Ovary (tissue), 9 donors: Measurements from ENCODE around the gene MAST4. TPM values are rescaled to one million over a fixed set of nuclear protein-coding genes. Genes with fewer than 3 reads are reported as not detected.

Experiments
- DNase-seq, 5 donors: peaks; one replicate each; pipeline ENCODE4 v3.0.0-alpha.2; 2019 to 2020
- H3K27ac ChIP-seq, 2 donors: fragments of 200-600 bp; one replicate each; pipeline versions ENCODE4 v1.5.1 to v1.8.0; 2019 to 2022
- H3K27me3 ChIP-seq: fragments of 200-600 bp; one replicate; pipeline ENCODE4 v1.8.0; 2022
- H3K36me3 ChIP-seq: fragments of 200-600 bp; sonication (generic); one replicate; pipeline ENCODE4 v1.5.1; 2019
- H3K4me1 ChIP-seq: one replicate; pipeline ENCODE4 v1.8.1; 2013; ENCODE audit warnings: mild to moderate bottlenecking, moderate library complexity; ENCODE audit not compliant: insufficient read depth
- H3K4me3 ChIP-seq: fragments of 200-600 bp; sonication (generic); one replicate; pipeline ENCODE4 v1.5.1; 2017
- H3K9me3 ChIP-seq, 2 donors: fragments of 200-600 bp in 1 of 2; sonication (generic) in 1 of 2; one replicate each; pipeline versions ENCODE4 v1.5.1 to v1.8.1; 2013 to 2019; ENCODE audit warnings: mild to moderate bottlenecking in 1 of 2, moderate library complexity in 1 of 2
- CTCF ChIP-seq, 3 donors: fragments of 450-650 bp in 2 of 3; fragments of 200-600 bp in 1 of 3; IDR thresholded peaks; one replicate each; pipeline versions ENCODE4 v1.5.1 to v1.8.0; 2016 to 2022; ENCODE audit warnings: antibody characterized with exemption in 3 of 3, mild to moderate bottlenecking in 1 of 3
- EP300 ChIP-seq: sonication (generic); formaldehyde crosslinking; IDR thresholded peaks from one replicate; pipeline ENCODE4 v1.6.1; 2017; ENCODE audit warnings: antibody characterized with exemption
- POLR2A ChIP-seq: fragments of 450-650 bp; IDR thresholded peaks from one replicate; pipeline ENCODE4 v1.6.1; 2017; ENCODE audit warnings: antibody characterized with exemption, mild to moderate bottlenecking, moderate library complexity
- WGBS, 3 donors: extraction: QIAGEN DNeasy Blood & Tissue Kit in 1 of 3; methylation state at CpG; one replicate each; pipeline versions ENCODE4 v1.1.5 to v1.1.7; 2013 to 2017; 5-methylcytosine and 5-hydroxymethylcytosine counted together
- intact Hi-C, 4 donors: fragments of 100-400 bp; cut with DNase I; formaldehyde crosslinking; loops; one replicate each; pipeline versions ENCODE4 v1.11.0 to v1.15.1; 2022 to 2023
- polyA plus RNA-seq, 2 donors: library from polyadenylated mRNA; stranded (reverse); fragments of 200-250 nt in 1 of 2; fragments of 350-450 nt in 1 of 2; fragmentation: Illumina TruSeq in 1 of 2; extraction: RNeasy Lipid Tissue Mini Kit (QIAGEN cat#74804) in 1 of 2; gene quantifications; one replicate each; pipeline ENCODE4 v1.2.3, GENCODE V29; 2013 to 2014
- total RNA-seq, 7 donors: library from RNA; depleted of rRNA in 2 of 7; stranded (reverse); fragments of >200 nt in 2 of 7; fragmentation: NEBNext Ultra II Directional in 3 of 7; extraction: Animal tissue kit (Norgen Biotek cat#: 25700) in 3 of 7; gene quantifications; one replicate each; pipeline versions ENCODE4 v1.1.0 to v1.2.4, GENCODE V29; 2016 to 2023
- donor health status: DM: no; HTN: no; CAD: no; lungs with moderate emphysema.
- donor health status: DM: no; HTN: no; CAD: no.
- donor health status: Bipolar disorder and iron deficiency.
- donor health status: DM: yes; HTN: yes; CAD: no.
- donor health status: DM: no; HTN: no; CAD: no.
- donor health status: DM: yes; HTN: yes; CAD: no.

MAST4 gene
- total and polyA plus RNA-seq, 9 donors = 11.6 to 86.3 (median 57.6) TPM

- peaks cover 1% of the 10 kb centered on the region for H3K4me1 ChIP-seq
- H3K27me3 ChIP-seq = no peaks in the 10 kb centered on the region
- TF ChIP-seq CTCF (IDR thresholded peaks at IDR 0.05) (no peak), POLR2A (no peak)
- no peaks in the 10 kb centered on the region for H3K36me3 ChIP-seq
- no peak for DNase-seq
- H3K4me3 ChIP-seq = no peak overlapping the region
- 85 to 91% (median 90%) methylated on average over 4 of the region's 4 CpGs for WGBS, 3 donors
- H3K27ac ChIP-seq = no peak overlapping the region
- intact Hi-C loops = no loop called here
- H3K9me3 ChIP-seq = no peaks in the 10 kb centered on the region
Observed at GRCh38 chr5:66967826-66968262, 371.7 kb downstream of the MAST4 start.

GRCh38 chr5:66969484-66969883 is 373.3 kb downstream of the MAST4 start:
- no peak overlapping the region for H3K27ac ChIP-seq
- H3K4me1 ChIP-seq = no peaks in the 10 kb centered on the region
- no peak overlapping the region for H3K4me3 ChIP-seq
- no peaks in the 10 kb centered on the region for H3K36me3 ChIP-seq
- TF ChIP-seq EP300 (no peak), POLR2A (no peak)
- no peaks in the 10 kb centered on the region for H3K27me3 ChIP-seq
- intact Hi-C loops = no loop called here
- WGBS, 3 donors = 93 to 97% (median 97%) methylated on average over 4 of the region's 4 CpGs
- no peaks in the 10 kb centered on the region for H3K9me3 ChIP-seq
- DNase-seq = no peak

GRCh38 chr5:66969963-66970362 is 373.8 kb downstream of the MAST4 start:
- no peak overlapping the region for H3K27ac ChIP-seq
- DNase-seq = no peak
- TF ChIP-seq POLR2A = no peak
- no peak for TF ChIP-seq EP300
- TF ChIP-seq CTCF (IDR thresholded peaks at IDR 0.05) = no peak
- WGBS, 3 donors = 86 to 87% (median 87%) methylated on average over 2 of the region's 2 CpGs
- H3K36me3 ChIP-seq = no peaks in the 10 kb centered on the region
- no peak overlapping the region for H3K4me3 ChIP-seq
- H3K27me3 ChIP-seq = no peaks in the 10 kb centered on the region
- intact Hi-C loops = no loop called here
- no peaks in the 10 kb centered on the region for H3K4me1 ChIP-seq
- no peaks in the 10 kb centered on the region for H3K9me3 ChIP-seq

GRCh38 chr5:66972004-66972403 is 375.8 kb downstream of the MAST4 start:
- Histone ChIP-seq H3K27me3 (no peaks in the 10 kb centered on the region), H3K36me3 (no peaks in the 10 kb centered on the region), H3K9me3 (no peaks in the 10 kb centered on the region), H3K4me3 (no peak overlapping the region), H3K27ac (no peak overlapping the region), H3K4me1 (no peaks in the 10 kb centered on the region)
- intact Hi-C loops = no loop called here
- no peak for DNase-seq
- no peak for TF ChIP-seq CTCF (IDR thresholded peaks at IDR 0.05)
- no peak for TF ChIP-seq POLR2A
- no peak for TF ChIP-seq EP300
- 93 to 94% (median 94%) methylated on average over 2 of the region's 2 CpGs for WGBS, 3 donors

- Histone ChIP-seq H3K36me3 (no peaks in the 10 kb centered on the region), H3K4me3 (no peak overlapping the region), H3K27me3 (no peaks in the 10 kb centered on the region), H3K9me3 (no peaks in the 10 kb centered on the region), H3K27ac (no peak overlapping the region), H3K4me1 (no peaks in the 10 kb centered on the region)
- no peak for DNase-seq
- 89 to 92% (median 91%) methylated on average over 6 of the region's 6 CpGs for WGBS, 3 donors
- intact Hi-C loops = no loop called here
- TF ChIP-seq CTCF (IDR thresholded peaks at IDR 0.05) (no peak), POLR2A (no peak), EP300 (no peak)
Observed at GRCh38 chr5:66974256-66974655, 378.1 kb downstream of the MAST4 start.
